ENCODE data around the gene ERAS. TPM values are rescaled to one million over a fixed set of nuclear protein-coding genes. Genes with fewer than 3 reads are reported as not detected.

The ERAS gene
- total RNA-seq, 5 donors from 2014 or later (not counting 1 experiment from before 2014, with no cell fraction given): not detected

DNA sequence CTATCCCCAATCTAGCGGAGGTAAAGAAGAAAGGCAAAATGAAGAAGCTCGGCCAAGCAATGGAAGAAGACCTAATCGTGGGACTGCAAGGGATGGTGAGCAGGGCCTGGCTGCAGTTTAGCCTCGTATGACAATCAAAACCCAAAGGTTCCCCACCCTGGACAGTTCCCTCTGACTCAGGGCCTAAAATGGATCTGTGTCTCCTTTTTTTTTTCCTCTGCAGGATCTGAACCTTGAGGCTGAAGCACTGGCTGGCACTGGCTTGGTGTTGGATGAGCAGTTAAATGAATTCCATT, 23.5 kb upstream of the ERAS start:
- H3K27me3 Mint-ChIP-seq: peaks cover 0 to 9% of the 10 kb centered on the region in 2 donors
- Histone ChIP-seq H3K27ac (ENCODE audit: low read length) (peak overlapping the region; percentile 98), H3K27me3 (replicated peaks in 1 of 2; ENCODE audit: control insufficient read depth in 2 of 2, extremely low read depth in 1 of 2, insufficient read depth in 2 of 2, low read length in 1 of 2) (no peaks in the 10 kb centered on the region), H3K9me3 (no peaks in the 10 kb centered on the region), H3K4me1 (ENCODE audit: control insufficient read depth in 1 of 2, extremely low read depth in 1 of 2, insufficient read depth in 2 of 2, low read length in 2 of 2) (peaks cover 0 to 14% of the 10 kb centered on the region in 2 experiments), H3K36me3 (ENCODE audit: control insufficient read depth in 2 of 2, extremely low read depth in 1 of 2, insufficient read depth in 1 of 2, low read length in 1 of 2) (peaks cover 0 to 5% of the 10 kb centered on the region in 2 donors), H3K4me3 (ENCODE audit: control insufficient read depth in 1 of 2, extremely low read depth in 1 of 2, low read length in 1 of 2) (peak overlapping the region in 1 of 2 donors; percentile 87)
- WGBS (ENCODE audit: insufficient coverage): 100% methylated on average over 1 of the region's 4 CpGs
- ChIA-PET CTCF (no interaction called here), POLR2A (no interaction called here)
- no peak for DNase-seq
- peak overlapping the region; percentile 23 to 97 for H3K27ac Mint-ChIP-seq
- H3K4me1 Mint-ChIP-seq: peaks cover 6 to 23% (median 15%) of the 10 kb centered on the region in 3 donors
- ATAC-seq (replicated peaks in 1 of 4): no peak
- H3K36me3 Mint-ChIP-seq: peaks cover 17% of the 10 kb centered on the region
- H3K4me3 Mint-ChIP-seq: peak overlapping the region; percentile 92 to 93 (median 93)
- H3K9me3 Mint-ChIP-seq: no peaks in the 10 kb centered on the region

GRCh38 chrX:48806081-48806480, 20.2 kb upstream of the ERAS start:
- Histone ChIP-seq H3K4me1 (ENCODE audit: control insufficient read depth in 1 of 2, extremely low read depth in 1 of 2, insufficient read depth in 2 of 2, low read length in 2 of 2) (peaks cover 0 to 8% of the 10 kb centered on the region in 2 experiments), H3K27me3 (replicated peaks in 1 of 2; ENCODE audit: control insufficient read depth in 2 of 2, extremely low read depth in 1 of 2, insufficient read depth in 2 of 2, low read length in 1 of 2) (no peaks in the 10 kb centered on the region), H3K4me3 (ENCODE audit: control insufficient read depth in 1 of 2, extremely low read depth in 1 of 2, low read length in 1 of 2) (no peak overlapping the region), H3K27ac (ENCODE audit: low read length) (no peak overlapping the region), H3K9me3 (no peaks in the 10 kb centered on the region), H3K36me3 (ENCODE audit: control insufficient read depth in 2 of 2, extremely low read depth in 1 of 2, insufficient read depth in 1 of 2, low read length in 1 of 2) (peaks cover 0 to 5% of the 10 kb centered on the region in 2 donors)
- ChIA-PET CTCF (no interaction called here), POLR2A (no interaction called here)
- Mint-ChIP-seq H3K9me3 (no peaks in the 10 kb centered on the region), H3K4me1 (peaks cover 0 to 16% (median 9%) of the 10 kb centered on the region in 3 donors), H3K4me3 (no peak overlapping the region), H3K27ac (no peak overlapping the region), H3K36me3 (peaks cover 20% of the 10 kb centered on the region), H3K27me3 (peaks cover 0 to 9% of the 10 kb centered on the region in 2 donors)
- WGBS (ENCODE audit: insufficient coverage): no CpG with 5 or more reads among the region's 4 CpGs
- DNase-seq (no peak), ATAC-seq (replicated peaks in 1 of 4) (no peak)

GRCh38 chrX:48813644-48814043, 12.7 kb upstream of the ERAS start:
- WGBS (ENCODE audit: insufficient coverage): no CpG with 5 or more reads among the region's 8 CpGs
- ATAC-seq (replicated peaks in 1 of 4) (no peak), DNase-seq (no peak)
- no peak overlapping the region for H3K27ac ChIP-seq (ENCODE audit: low read length)
- ChIA-PET CTCF (no interaction called here), POLR2A (no interaction called here)
- Mint-ChIP-seq H3K27ac (no peak overlapping the region), H3K27me3 (no peaks in the 10 kb centered on the region), H3K9me3 (no peaks in the 10 kb centered on the region), H3K36me3 (peaks cover 15% of the 10 kb centered on the region), H3K4me3 (no peak overlapping the region), H3K4me1 (no peaks in the 10 kb centered on the region)
- no peaks in the 10 kb centered on the region for H3K4me1 ChIP-seq (ENCODE audit: control insufficient read depth in 1 of 2, extremely low read depth in 1 of 2, insufficient read depth in 2 of 2, low read length in 2 of 2)
- H3K4me3 ChIP-seq (ENCODE audit: control insufficient read depth in 1 of 2, extremely low read depth in 1 of 2, low read length in 1 of 2): no peak overlapping the region
- H3K36me3 ChIP-seq (ENCODE audit: control insufficient read depth in 2 of 2, extremely low read depth in 1 of 2, insufficient read depth in 1 of 2, low read length in 1 of 2): peaks cover 0 to 17% of the 10 kb centered on the region in 2 donors
- H3K9me3 ChIP-seq: no peaks in the 10 kb centered on the region
- no peaks in the 10 kb centered on the region for H3K27me3 ChIP-seq (replicated peaks in 1 of 2; ENCODE audit: control insufficient read depth in 2 of 2, extremely low read depth in 1 of 2, insufficient read depth in 2 of 2, low read length in 1 of 2)

DNA sequence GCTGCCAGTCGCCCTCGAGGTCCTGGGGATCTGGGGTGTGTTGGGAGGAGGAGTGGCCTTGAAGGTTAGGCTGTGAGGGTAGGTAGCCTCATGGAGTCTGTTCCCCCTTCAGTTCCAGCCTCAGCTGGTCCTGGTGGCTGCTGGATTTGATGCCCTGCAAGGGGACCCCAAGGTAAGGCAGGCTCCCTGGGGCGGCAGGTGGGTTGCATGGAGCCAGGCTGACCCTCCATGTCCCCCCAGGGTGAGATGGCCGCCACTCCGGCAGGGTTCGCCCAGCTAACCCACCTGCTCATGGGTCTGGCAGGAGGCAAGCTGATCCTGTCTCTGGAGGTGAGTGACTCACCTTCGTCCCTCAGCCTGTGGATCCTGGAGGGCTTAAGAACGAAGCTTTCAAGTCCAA, 11.6 kb upstream of the ERAS start:
- Histone ChIP-seq H3K27ac (ENCODE audit: low read length) (no peak overlapping the region), H3K4me3 (ENCODE audit: control insufficient read depth in 1 of 2, extremely low read depth in 1 of 2, low read length in 1 of 2) (no peak overlapping the region), H3K27me3 (replicated peaks in 1 of 2; ENCODE audit: control insufficient read depth in 2 of 2, extremely low read depth in 1 of 2, insufficient read depth in 2 of 2, low read length in 1 of 2) (no peaks in the 10 kb centered on the region), H3K36me3 (ENCODE audit: control insufficient read depth in 2 of 2, extremely low read depth in 1 of 2, insufficient read depth in 1 of 2, low read length in 1 of 2) (peaks cover 0 to 17% of the 10 kb centered on the region in 2 donors), H3K4me1 (ENCODE audit: control insufficient read depth in 1 of 2, extremely low read depth in 1 of 2, insufficient read depth in 2 of 2, low read length in 2 of 2) (no peaks in the 10 kb centered on the region), H3K9me3 (no peaks in the 10 kb centered on the region)
- no peak for DNase-seq
- H3K36me3 Mint-ChIP-seq: peaks cover 24% of the 10 kb centered on the region
- POLR2A ChIA-PET: no interaction called here
- H3K4me1 Mint-ChIP-seq: no peaks in the 10 kb centered on the region
- no peak overlapping the region for H3K27ac Mint-ChIP-seq
- ATAC-seq (replicated peaks in 1 of 4): no peak
- CTCF ChIA-PET: no interaction called here
- H3K27me3 Mint-ChIP-seq: no peaks in the 10 kb centered on the region
- H3K4me3 Mint-ChIP-seq: no peak overlapping the region
- 83% methylated on average over 1 of the region's 8 CpGs for WGBS (ENCODE audit: insufficient coverage)
- no peaks in the 10 kb centered on the region for H3K9me3 Mint-ChIP-seq

GRCh38 chrX:48815266-48815665, 11.0 kb upstream of the ERAS start:
- ChIA-PET CTCF (no interaction called here), POLR2A (no interaction called here)
- H3K4me3 ChIP-seq (ENCODE audit: control insufficient read depth in 1 of 2, extremely low read depth in 1 of 2, low read length in 1 of 2): no peak overlapping the region
- H3K4me1 Mint-ChIP-seq: no peaks in the 10 kb centered on the region
- no peak for ATAC-seq (replicated peaks in 1 of 4)
- H3K9me3 Mint-ChIP-seq: no peaks in the 10 kb centered on the region
- no peak overlapping the region for H3K27ac Mint-ChIP-seq
- H3K4me3 Mint-ChIP-seq: no peak overlapping the region
- peaks cover 0 to 17% of the 10 kb centered on the region in 2 donors for H3K36me3 ChIP-seq (ENCODE audit: control insufficient read depth in 2 of 2, extremely low read depth in 1 of 2, insufficient read depth in 1 of 2, low read length in 1 of 2)
- H3K36me3 Mint-ChIP-seq: peaks cover 27% of the 10 kb centered on the region
- no peaks in the 10 kb centered on the region for H3K27me3 ChIP-seq (replicated peaks in 1 of 2; ENCODE audit: control insufficient read depth in 2 of 2, extremely low read depth in 1 of 2, insufficient read depth in 2 of 2, low read length in 1 of 2)
- WGBS (ENCODE audit: insufficient coverage): no CpG with 5 or more reads among the region's 8 CpGs
- no peak for DNase-seq
- H3K27me3 Mint-ChIP-seq: no peaks in the 10 kb centered on the region
- no peaks in the 10 kb centered on the region for H3K9me3 ChIP-seq
- H3K27ac ChIP-seq (ENCODE audit: low read length): no peak overlapping the region
- no peaks in the 10 kb centered on the region for H3K4me1 ChIP-seq (ENCODE audit: control insufficient read depth in 1 of 2, extremely low read depth in 1 of 2, insufficient read depth in 2 of 2, low read length in 2 of 2)

GRCh38 chrX:48816014-48816810, 10.1 kb upstream of the ERAS start:
- H3K4me1 ChIP-seq (ENCODE audit: control insufficient read depth in 1 of 2, extremely low read depth in 1 of 2, insufficient read depth in 2 of 2, low read length in 2 of 2): no peaks in the 10 kb centered on the region
- peaks cover 0 to 17% of the 10 kb centered on the region in 2 donors for H3K36me3 ChIP-seq (ENCODE audit: control insufficient read depth in 2 of 2, extremely low read depth in 1 of 2, insufficient read depth in 1 of 2, low read length in 1 of 2)
- H3K27ac ChIP-seq (ENCODE audit: low read length): no peak overlapping the region
- ATAC-seq (replicated peaks in 1 of 4): no peak
- no peaks in the 10 kb centered on the region for H3K27me3 ChIP-seq (replicated peaks in 1 of 2; ENCODE audit: control insufficient read depth in 2 of 2, extremely low read depth in 1 of 2, insufficient read depth in 2 of 2, low read length in 1 of 2)
- H3K27me3 Mint-ChIP-seq: no peaks in the 10 kb centered on the region
- ChIA-PET CTCF (no interaction called here), POLR2A (no interaction called here)
- no peak overlapping the region for H3K4me3 Mint-ChIP-seq
- H3K27ac Mint-ChIP-seq: no peak overlapping the region
- no peaks in the 10 kb centered on the region for H3K9me3 ChIP-seq
- H3K4me3 ChIP-seq (ENCODE audit: control insufficient read depth in 1 of 2, extremely low read depth in 1 of 2, low read length in 1 of 2): no peak overlapping the region
- H3K36me3 Mint-ChIP-seq: peaks cover 24% of the 10 kb centered on the region
- no CpG with 5 or more reads among the region's 18 CpGs for WGBS (ENCODE audit: insufficient coverage)
- H3K4me1 Mint-ChIP-seq: no peaks in the 10 kb centered on the region
- no peaks in the 10 kb centered on the region for H3K9me3 Mint-ChIP-seq
- DNase-seq: no peak

GRCh38 chrX:48818098-48818497, 8.2 kb upstream of the ERAS start:
- Mint-ChIP-seq H3K36me3 (peaks cover 20% of the 10 kb centered on the region), H3K9me3 (no peaks in the 10 kb centered on the region), H3K27me3 (peaks cover 0 to 4% of the 10 kb centered on the region in 2 donors), H3K27ac (no peak overlapping the region), H3K4me3 (no peak overlapping the region), H3K4me1 (no peaks in the 10 kb centered on the region)
- DNase-seq: no peak
- H3K4me3 ChIP-seq (ENCODE audit: control insufficient read depth in 1 of 2, extremely low read depth in 1 of 2, low read length in 1 of 2): no peak overlapping the region
- no peak for ATAC-seq (replicated peaks in 1 of 4)
- H3K36me3 ChIP-seq (ENCODE audit: control insufficient read depth in 2 of 2, extremely low read depth in 1 of 2, insufficient read depth in 1 of 2, low read length in 1 of 2): peaks cover 0 to 17% of the 10 kb centered on the region in 2 donors
- no peaks in the 10 kb centered on the region for H3K9me3 ChIP-seq
- CTCF ChIA-PET: no interaction called here
- no peaks in the 10 kb centered on the region for H3K27me3 ChIP-seq (replicated peaks in 1 of 2; ENCODE audit: control insufficient read depth in 2 of 2, extremely low read depth in 1 of 2, insufficient read depth in 2 of 2, low read length in 1 of 2)
- H3K27ac ChIP-seq (ENCODE audit: low read length): no peak overlapping the region
- WGBS (ENCODE audit: insufficient coverage): 95% methylated on average over 8 of the region's 16 CpGs
- POLR2A ChIA-PET: no interaction called here
- H3K4me1 ChIP-seq (ENCODE audit: control insufficient read depth in 1 of 2, extremely low read depth in 1 of 2, insufficient read depth in 2 of 2, low read length in 2 of 2): no peaks in the 10 kb centered on the region

All from T-cell (primary cell).